ENCODE data around the gene KLKB1. TPM values are rescaled to one million over a fixed set of nuclear protein-coding genes. Genes with fewer than 3 reads are reported as not detected.

The KLKB1 gene
- 0.95 and 0.98 TPM in 2 replicates for total RNA-seq

GRCh38 chr4:186227221-186227620 lies at the start of gene KLKB1:
Gene KLKB1, plus strand, starts transcription at chr4:186227507. Its CDS starts 689 bp downstream, at chr4:186228196.

GRCh38 chr4:186191200-186192065 lies 35.9 kb upstream of the KLKB1 start, which contains the start of gene CYP4V2:
Gene CYP4V2, plus strand, starts transcription at chr4:186191567. Its CDS starts 257 bp downstream, at chr4:186191824.

DNA sequence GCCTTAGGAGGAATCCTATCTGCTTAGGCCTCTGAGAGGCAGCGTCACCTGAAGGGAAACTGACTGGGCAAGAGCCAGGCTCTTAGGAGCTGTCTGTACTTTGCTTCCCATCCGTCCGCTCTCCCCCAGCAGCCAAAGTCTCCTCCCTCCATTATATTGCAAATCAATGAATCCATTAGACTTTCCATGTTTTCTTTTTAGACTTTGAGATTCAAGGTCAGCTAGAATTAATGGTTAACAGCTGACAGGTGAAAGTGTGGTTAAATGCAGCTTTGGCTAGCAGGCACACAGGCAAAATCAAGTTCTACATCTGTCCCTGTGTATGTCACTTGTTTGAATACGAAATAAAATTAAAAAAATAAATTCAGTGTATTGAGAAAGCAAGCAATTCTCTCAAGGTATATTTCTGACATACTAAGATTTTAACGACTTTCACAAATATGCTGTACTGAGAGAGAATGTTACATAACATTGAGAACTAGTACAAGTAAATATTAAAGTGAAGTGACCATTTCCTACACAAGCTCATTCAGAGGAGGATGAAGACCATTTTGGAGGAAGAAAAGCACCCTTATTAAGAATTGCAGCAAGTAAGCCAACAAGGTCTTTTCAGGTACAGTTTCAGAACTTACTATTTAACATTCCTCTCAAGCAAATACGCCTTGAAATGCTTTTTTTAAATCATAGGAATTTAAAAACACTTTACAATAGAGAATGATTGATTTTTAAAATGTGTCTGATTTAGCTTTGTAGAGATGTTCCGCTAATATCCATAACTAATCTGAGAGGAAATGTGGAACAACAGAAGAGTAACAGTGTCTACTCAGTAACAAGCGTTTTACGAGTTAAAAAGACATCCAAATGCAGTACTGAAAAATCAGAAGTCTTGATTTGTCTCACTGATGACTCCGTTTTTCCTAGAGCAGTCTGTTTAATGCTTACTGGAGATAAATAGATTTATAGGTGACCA lies 38.7 kb downstream of the KLKB1 start, which contains the start of gene F11:
Gene F11, plus strand, starts transcription at position 507 of the 970 bp plus-strand sequence. CDS start 948 bp downstream, outside the sequence.

Other genes starting within 250 kb of the KLKB1 start
- gene TLR3, start 158.4 kb upstream of the KLKB1 start, total RNA-seq: 0.54 and 0.60 TPM in 2 replicates
- 0.09 and 0.11 TPM in 2 replicates for gene FAM149A, start 122.8 kb upstream of the KLKB1 start, total RNA-seq
- 4.9 and 5.1 TPM in 2 replicates for gene CYP4V2, start 35.9 kb upstream of the KLKB1 start, total RNA-seq
- gene F11, start 38.7 kb downstream of the KLKB1 start, total RNA-seq: not detected in 2 replicates

Data from dermis lymphatic vessel endothelial cell (primary cell).